Measurements from ENCODE around the gene BRIX1.
A peak's percentile ranks its signal among the peaks of the same experiment; 100 is the strongest.

BRIX1 gene, protein sequence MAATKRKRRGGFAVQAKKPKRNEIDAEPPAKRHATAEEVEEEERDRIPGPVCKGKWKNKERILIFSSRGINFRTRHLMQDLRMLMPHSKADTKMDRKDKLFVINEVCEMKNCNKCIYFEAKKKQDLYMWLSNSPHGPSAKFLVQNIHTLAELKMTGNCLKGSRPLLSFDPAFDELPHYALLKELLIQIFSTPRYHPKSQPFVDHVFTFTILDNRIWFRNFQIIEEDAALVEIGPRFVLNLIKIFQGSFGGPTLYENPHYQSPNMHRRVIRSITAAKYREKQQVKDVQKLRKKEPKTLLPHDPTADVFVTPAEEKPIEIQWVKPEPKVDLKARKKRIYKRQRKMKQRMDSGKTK

DNA sequence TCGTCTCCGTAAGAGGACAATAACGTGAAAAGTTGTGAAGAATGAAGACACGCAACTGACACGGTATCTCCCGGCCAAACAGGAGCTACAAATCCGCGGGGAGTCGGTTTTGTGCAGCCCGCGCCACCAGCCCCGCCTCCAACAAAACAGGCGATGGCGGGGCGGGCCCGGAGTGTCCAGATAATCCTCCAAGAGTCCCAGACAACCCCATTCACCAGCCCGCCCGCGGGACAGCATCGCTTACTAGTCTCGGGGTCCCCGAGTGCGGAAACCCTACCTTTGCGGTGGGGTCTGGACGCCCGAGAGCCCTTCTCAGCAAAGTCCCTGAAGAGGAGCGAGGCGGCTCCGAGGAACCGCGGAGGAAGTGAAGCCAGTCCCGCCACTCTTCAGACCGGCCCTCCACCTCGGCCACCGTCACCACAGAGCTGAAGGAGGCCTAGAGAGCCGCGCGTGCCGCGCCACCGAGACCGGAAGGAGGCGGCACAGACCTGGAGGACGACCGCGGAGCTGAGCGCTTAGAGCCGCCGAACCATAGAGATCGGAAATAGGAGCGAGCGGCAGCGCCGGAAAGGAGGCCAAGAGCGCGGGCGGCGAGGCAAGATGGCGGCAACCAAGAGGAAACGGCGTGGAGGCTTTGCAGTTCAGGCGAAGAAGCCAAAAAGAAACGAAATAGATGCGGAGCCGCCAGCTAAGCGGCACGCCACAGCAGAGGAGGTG, at the start of gene BRIX1, which contains the start of gene RAD1:
TSS of gene BRIX1 (plus strand) at position 573 of the 717 bp plus-strand sequence. CDS start at position 601, 28 bp downstream.
TSS of gene RAD1 (minus strand) at position 366 of the 717 bp plus-strand sequence. CDS start 612 bp downstream, outside the sequence.
- peak; percentile 86 for FAIRE-seq

DNA sequence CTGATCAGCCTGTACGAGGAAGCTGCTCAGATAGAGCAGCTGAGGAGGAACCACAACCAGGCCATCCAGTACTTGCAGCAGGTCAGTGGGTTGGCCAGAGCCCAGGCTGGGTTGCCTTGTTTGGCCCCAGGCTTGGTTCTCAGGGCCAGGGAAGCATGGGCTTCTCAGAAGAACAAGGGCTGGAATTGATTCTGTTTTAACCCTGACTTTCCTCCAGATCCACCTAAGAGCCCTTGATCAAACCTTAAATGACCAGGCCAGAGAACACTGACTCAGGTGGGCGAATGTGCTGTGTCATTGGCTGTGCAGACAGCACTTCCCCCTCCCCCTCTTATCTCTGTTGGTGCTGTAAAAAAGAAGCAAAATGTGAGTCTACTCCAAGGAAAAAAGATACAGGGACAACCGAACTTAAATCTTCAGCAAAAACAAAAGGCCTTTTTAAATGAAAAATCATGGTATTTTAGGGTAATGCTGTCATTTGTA, 48.5 kb upstream of the BRIX1 start:
- FAIRE-seq, result no peak

DNA sequence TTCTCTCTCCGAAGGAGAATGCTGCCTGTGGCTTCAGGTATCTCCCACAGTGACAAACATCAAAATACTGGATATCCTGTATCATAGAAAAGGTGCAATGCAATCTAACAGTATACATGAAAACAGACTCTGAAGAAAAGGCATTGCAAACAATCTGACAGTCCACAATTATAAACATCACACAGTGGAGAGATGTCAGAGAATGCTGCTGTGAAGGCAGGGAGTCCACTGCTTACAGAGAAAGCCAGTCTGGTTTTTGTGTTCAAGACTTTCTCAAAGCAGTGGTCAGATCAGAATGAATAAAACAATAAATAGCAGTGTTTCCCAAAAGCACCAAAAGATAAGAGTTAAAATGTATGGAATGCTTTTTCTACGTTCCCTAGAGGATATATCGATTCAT, 47.9 kb upstream of the BRIX1 start:
- FAIRE-seq, result no peak

DNA sequence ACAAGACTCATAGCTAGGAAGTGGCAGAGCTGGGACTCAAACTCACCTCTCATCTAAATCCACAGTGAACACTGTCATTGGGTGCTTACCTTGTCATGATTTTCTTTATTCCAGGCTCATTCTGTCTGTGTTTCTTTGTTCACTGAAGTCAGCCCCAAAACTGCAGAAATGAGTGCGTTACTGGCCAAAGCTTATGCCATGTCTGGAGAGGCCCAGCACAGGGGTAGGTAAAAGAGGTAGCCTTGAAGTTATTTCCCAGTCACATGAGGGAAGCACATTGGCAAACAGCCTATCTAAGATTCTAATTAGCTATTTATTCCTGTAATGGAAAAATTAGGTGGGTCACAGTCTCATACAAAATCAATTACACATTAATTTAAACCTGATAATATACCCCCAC, 46.7 kb upstream of the BRIX1 start:
- FAIRE-seq, result no peak

DNA sequence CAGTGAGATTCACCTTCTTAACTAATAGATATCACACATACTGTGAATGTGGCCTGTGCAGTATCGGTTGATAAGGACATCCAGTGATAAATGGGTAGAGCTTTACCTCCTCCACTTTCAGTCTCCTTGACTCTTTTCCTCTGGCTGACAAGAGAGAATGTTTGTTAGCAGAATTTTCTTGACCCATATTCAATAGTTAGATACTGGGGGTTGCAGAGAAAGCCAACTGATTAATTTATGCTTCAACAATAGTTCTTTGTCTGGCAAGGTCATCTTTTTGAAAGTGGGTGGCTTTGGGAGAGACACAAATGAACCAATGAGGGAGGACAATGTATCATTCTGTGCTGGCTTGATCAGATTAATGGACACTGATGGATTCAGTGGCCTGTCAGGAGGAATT, 46.3 kb upstream of the BRIX1 start:
- FAIRE-seq, result no peak

DNA sequence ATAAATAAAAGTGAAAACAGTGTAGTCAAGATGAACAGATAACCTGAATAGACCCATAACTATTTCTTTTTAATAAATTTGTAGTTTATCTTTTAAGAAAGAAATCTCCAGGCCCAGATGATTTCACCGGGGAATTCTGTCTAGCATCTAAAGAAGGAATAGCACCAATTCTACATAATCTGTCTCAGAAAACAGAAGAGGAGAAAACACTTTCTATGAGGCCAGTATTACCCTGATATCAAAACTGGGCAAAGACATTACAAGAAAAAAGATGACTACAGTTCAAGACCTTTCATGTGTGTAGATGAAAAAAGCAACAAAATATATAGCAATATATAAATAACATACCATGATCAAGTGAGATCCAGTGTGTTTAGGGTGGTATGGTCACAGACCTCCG, 45.1 kb upstream of the BRIX1 start:
- FAIRE-seq, result no peak

DNA sequence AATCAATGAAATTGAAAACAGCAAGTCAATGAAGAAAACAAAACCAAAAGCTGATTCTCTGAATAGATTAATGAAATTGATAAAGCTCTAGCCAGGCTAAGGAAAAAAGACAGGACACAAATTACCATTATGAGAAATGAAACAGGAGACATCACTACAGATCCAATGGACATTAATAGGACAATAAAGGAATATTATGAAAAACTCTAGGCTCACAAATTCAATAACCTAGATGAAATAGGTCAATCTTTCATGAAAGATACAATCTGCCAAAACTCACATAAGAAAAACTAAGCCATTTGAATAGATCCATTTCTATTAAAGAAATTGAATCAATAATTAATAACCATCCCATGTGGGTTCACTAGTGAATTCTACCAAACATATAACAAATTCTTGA, 39.2 kb upstream of the BRIX1 start:
- no peak for FAIRE-seq

DNA sequence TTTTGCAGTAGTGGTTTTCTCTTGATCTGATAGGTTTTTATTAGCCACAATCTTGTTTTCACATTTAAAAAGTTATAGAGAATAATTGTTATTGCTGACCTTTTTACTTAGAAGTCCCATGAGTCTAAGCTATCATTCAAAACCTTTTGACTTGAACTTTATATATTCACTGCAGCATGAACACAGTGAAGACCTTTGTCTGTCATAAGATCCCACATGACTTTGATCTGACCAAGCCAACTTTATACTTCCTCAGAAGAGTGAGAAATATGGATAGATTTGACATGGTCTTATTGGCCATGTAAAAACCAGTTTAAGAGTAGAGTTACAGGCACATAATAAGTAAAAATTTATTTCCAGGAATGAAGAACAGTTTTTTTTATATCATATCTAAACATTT, 34.3 kb upstream of the BRIX1 start:
- no peak for FAIRE-seq

DNA sequence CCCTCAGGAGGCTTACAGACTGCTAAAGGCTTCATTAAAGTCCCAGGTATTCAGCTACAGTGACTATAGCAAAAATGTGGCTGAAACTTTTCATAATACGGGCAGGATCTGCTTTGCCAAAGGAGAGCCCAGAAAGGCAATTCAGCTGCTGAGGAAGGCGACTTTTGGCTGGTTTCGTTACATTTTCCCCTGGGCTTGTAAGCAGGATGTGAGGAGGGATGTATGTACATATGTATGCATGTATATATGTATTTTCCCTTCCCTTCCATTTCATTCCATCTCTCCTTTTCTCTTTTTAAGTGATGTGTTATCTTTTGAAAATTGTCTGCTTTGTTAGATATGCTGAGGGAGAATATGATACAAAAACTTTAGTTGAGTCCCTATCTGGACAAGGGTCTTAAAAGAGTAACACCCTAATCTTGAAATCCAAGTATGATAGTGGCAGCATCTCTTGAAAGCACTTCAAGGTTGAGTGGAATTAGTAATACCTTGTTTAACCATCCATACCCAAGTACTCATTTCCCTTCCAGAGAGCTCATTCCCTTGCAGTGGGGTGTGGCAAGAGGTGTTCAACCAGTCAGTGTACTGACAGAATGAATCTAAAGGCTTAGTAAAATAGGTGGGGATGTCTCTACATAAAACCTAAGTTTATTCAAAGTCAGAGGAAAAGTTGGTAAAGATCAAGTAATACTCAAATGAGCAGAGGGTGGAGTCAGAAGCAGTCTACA, 29.0 kb upstream of the BRIX1 start:
- FAIRE-seq, result no peak

DNA sequence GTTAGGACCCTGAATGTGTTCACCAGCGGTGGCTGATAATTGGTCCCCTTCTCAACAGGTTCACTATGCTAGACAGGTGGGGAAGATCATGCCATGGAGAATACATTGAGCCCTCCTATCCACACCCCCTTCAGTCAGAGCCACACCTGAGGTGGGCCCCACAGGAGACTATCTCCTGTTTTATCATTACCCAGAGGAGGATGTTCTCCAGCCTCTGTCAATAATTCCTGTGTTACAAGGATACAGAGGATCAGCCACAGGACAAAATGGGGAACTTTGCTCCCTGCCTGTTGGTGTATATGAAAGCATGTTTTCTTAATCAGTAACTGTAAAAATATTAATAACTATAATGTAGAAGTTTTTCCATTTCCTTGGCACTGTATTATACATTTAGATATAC, 26.1 kb upstream of the BRIX1 start:
- FAIRE-seq, result no peak

DNA sequence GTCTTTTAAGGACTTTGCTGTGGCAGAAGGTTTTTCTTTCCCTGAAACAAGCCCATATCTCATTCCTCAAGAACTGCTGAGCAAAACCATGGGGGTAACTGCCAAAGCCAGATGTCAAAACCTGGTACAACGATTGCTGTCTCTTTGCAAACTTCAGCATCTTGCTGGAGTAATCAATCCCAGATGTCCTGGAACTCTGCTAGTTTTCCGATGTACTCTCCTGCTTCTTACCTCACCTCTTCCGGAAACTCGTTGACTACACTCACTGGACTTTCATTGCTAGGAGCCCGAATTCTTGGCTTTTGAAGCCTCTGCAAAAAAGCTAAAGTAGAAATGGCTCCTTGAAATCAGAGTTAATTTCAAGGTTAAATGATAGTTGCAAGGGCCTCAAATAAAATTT, 23.5 kb upstream of the BRIX1 start:
- no peak for FAIRE-seq

DNA sequence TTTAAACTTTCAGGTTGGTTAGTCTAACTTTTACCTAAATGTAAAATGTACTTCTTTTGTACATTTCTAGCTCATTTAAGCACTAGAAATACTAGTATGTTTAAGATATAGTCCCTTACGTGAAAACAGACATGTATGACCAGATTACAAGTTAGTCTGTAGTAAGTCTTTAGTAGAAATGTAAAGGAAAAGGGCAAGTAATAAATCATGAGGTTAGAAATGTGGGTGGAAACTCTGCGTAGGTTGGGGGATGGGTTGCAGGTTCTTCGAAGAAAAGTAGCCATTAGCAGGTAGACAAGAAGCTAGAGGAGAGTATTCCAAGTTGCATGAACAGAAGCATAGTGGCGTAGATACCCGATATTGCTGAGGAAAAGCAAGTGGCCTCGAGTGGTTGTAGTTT, 23.1 kb upstream of the BRIX1 start:
- FAIRE-seq, result no peak

DNA sequence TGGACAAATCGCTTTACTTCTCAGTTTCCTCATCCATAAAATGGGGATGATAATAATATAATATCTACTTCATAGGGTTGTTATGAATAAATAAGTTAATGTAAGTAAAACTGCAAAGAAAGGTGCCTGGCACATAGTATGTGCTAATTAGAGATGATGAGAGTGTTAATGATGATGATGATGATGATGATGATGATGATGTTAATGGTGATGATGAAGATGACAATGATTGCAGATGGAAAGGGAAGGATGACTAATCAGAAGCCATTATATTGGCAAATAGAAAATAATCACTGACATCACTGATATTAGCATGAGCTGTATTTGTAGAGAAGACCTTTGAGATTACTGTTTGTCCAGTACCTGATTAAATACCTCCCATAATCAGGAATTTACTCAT, 20.8 kb upstream of the BRIX1 start:
- no peak for FAIRE-seq

DNA sequence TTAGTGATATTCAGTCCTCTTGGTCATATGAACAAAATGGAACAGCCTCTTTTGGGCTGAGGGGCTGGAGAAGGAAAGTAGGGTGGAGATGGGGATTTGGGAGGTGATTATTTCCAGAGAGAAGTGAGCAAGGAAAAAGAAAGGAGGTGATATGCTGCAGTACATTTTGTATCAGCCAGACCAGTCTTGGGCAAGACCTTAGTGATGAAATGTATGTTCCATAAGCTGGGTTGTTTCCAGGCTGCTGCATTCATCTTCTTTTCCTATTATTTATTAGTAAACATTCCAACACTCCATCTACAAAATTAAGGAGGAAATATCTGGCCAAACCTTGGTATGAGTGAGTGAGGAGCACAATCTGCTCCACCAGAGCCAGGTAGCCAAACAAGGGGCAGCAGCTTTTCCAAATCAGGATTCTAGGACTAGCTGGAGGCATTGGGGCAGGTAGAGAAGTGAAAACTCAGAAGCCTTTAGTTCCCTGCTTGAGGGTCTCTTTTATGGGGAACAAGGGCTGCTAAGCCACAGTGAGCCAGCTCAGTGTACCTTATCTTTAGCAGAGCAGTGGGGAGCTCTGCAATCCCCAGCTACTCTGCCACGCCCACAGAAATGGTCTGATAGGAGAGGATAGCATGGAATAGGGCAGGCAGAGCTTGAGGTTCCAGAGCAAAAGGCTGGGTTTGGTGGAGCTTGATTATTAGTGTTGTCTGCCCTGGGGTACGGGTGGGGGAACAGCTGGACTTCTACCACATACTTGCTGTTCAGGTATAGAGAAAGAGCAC, 19.7 kb upstream of the BRIX1 start:
- no peak for FAIRE-seq

DNA sequence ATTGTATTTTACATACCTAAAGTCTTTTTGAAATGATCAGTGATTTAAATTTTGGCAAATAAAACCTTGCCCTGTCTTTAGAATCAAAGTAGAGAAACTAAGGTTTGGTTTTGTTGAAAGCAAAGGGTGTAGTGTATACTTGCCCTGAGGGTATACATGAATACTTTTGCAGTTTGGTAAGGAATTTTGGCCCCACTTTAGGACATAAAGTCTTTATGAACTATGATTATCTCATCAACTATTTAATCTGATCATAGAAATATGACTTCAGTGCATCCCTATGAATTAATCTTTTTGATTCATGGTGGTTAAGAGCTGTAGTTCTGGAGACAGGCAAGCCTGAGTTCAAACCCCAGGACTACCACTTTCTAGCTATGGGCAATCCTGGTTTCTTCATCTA, 17.9 kb upstream of the BRIX1 start:
- FAIRE-seq, result no peak

DNA sequence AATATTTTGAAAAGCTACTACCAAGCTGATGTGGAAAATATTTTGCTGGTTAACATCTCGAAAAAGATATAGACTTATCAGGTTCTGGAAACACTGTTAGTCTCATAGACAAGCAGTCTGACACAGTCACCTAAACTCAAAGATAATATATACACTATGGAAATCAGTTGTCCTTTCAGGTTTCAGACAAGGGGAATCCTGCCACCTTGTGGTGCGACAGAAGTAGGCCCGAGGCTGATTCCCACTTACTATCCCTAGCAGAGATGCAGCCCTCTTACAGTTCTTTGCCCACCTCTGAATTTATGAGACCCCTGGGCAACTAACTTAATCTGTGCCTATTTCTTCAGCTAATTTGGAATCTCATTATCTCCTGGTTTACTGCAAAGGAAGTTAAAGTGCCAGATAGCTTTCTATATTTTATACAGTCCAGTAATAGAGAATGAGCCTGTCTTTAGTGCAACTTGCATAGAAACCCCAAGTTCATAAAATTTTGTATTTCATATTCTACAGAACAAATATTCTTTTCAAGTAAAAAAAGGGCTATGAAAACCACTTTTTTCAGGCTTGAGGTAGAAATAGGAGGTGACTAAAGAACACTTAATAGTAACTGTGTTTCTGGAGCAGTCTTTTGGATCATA, 17.1 kb upstream of the BRIX1 start:
- FAIRE-seq, result peak; percentile 77

DNA sequence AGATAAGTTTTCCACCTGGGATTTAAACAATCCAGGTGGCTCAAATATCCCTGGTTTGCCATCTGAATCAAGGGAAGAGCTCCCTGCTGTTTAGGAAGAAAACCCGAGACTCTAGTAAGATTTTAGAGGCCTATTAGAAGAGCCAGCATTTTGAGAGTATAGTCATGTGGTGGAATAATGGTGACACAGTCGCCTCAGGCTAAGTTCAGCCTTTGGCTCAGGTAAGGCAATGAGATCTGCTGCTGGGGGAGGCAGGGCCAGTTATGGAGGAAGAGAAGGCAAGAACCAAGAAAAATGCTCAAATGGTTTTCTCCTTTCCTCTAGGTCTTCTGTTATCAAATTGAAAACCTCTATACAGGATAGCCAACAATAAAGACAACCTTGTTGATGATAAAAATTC, 16.4 kb upstream of the BRIX1 start:
- no peak for FAIRE-seq

DNA sequence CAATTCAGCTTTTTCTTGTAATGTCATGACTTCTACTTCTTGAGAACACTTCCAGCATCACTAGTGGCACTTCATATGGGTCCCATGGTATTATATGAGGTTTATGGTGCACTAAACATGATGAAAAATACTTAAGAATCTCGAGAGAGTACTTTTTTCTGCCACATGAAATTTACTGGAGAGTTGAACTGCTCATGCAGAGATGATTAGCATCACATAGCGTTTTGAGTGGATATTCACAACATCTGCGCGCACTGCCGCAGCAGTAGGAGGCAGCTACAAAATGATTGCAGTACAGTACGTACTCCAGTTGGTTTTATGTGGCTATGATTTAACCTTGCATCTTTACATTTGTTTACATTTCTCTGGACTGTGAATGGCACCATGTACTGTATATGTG, 14.9 kb upstream of the BRIX1 start:
- no peak for FAIRE-seq

DNA sequence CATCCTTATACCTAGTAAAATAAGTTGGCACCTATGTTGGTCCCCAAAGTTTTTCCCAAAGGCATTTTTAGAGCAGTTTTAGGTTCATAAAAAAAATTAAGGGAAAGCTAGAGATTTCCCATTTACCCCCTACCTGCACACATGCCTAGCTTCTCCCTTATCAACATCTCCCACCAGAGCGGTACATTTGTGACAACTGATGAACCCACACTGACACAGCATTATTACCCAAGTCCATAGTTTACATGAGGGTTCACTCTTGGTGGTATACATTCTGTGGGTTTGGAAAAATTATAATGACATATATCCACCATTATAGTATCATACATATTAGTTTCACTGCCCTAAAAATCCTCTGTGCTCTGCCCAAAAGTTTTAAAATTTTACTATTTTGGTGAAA, 12.3 kb upstream of the BRIX1 start:
- FAIRE-seq, result no peak

DNA sequence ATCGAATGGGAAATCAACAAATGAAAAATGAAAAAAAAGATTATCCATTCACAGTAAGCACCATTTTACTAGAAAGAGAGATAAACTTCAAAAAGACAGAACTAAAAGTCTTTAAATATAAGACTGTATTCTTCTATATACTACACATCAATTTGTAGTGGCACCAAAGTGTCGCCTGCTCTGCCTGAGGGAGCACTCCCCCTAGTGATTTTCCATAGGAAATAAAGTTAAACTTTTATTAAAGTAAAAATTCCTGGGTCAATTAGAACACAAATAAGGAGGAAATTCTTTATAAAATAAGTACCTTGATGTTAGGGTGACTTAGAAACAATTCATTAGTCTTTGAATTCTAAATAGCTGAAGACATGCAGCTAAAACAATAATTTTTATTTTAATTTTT, 9.9 kb upstream of the BRIX1 start:
- FAIRE-seq, result no peak

DNA sequence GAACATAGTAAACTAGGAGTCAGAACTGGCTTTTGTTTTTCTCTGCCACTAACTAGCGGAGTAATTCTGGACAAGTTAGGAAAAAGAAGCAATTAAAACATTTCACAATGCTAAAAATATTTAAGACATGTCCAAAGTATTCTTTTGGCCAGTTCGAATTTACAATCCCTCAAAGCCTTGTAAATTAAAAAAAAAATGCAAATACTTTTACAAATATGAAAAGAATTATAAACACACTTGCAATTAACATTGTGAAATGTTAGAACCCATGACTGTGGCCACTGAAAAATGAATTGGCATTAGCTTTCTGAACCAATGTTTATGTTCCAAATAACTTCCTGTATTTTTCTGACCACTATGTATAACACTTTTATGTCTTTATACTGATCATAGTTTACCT, 2.4 kb upstream of the BRIX1 start:
- peak; percentile 51 for FAIRE-seq

DNA sequence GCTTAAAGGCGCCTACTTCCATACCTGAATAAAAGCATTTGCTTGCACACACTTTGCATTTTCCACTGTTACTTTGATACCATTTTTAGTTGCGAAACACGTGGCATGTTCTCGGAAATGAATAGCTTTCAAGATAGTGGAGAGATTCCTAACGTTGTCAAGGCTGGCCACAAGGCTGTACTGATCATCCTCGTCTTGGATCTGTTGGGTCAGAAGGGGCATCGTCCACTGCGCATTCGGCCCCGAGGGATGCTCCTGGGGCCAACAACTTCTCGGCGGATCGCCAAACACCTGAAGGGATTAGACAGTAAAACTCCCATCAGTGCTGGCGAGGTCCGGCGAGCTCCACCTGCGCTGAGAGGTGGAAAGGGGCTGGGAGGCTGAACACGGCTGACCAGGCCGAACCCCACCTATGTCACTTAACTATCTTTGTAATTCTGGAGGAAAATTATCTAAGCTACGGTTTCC, 806 bp upstream of the BRIX1 start:
- no peak for FAIRE-seq
